ENCODE data around the gene GIGYF1.

The GIGYF1 gene

DNA sequence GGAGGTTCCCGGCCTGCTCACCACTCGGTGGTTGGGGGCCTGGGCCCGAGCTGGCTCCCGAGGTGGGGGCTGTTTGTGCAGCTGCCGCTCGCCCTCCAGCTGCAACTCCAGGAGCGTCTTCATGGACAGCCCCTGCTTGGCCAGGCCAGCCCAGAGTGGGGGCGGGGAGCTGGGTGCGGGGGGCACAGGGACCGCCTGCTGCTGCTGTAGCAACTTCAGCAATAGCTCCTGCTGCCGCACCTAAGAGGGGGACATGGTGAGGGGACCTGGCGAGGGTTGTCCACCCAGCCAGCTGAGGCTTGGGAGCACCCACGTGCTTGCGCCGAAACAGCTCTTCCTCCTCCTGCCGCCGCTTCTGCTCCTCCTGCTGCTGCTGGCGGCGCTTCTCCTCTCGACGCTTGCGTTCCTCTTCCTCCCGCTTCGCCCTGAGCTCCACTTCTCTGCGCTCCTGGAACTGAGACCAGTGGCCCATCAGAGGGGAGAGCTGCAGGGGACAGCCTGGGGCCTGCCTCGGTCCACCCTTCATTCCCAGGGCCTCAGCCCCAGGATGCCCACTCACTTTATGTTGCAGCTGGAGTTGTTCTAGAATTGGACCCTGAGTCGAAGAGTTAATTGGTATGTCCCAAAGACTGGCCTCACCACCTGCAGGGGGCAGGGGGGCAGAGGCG is 10.9 kb downstream of the GIGYF1 start:
- ATAC-seq, result no peak
- no peak for TF ChIP-seq ZFP3 (CRISPR knock-in tag; IDR thresholded peaks at IDR 0.05)
- TF ChIP-seq RARB (CRISPR knock-in tag; IDR thresholded peaks at IDR 0.05), result no peak
- TF ChIP-seq, protein P1, sequence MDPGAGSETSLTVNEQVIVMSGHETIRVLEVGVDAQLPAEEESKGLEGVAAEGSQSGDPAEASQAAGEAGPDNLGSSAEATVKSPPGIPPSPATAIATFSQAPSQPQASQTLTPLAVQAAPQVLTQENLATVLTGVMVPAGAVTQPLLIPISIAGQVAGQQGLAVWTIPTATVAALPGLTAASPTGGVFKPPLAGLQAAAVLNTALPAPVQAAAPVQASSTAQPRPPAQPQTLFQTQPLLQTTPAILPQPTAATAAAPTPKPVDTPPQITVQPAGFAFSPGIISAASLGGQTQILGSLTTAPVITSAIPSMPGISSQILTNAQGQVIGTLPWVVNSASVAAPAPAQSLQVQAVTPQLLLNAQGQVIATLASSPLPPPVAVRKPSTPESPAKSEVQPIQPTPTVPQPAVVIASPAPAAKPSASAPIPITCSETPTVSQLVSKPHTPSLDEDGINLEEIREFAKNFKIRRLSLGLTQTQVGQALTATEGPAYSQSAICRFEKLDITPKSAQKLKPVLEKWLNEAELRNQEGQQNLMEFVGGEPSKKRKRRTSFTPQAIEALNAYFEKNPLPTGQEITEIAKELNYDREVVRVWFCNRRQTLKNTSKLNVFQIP (CRISPR knock-in tag; IDR thresholded peaks at IDR 0.05; ENCODE audit: borderline replicate concordance, low read depth), result no peak
- TF ChIP-seq, protein P2, sequence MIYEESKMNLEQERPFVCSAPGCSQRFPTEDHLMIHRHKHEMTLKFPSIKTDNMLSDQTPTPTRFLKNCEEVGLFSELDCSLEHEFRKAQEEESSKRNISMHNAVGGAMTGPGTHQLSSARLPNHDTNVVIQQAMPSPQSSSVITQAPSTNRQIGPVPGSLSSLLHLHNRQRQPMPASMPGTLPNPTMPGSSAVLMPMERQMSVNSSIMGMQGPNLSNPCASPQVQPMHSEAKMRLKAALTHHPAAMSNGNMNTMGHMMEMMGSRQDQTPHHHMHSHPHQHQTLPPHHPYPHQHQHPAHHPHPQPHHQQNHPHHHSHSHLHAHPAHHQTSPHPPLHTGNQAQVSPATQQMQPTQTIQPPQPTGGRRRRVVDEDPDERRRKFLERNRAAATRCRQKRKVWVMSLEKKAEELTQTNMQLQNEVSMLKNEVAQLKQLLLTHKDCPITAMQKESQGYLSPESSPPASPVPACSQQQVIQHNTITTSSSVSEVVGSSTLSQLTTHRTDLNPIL (CRISPR knock-in tag; IDR thresholded peaks at IDR 0.05; ENCODE audit: low read depth), result no peak
- TF ChIP-seq ZNF70 (CRISPR knock-in tag; IDR thresholded peaks at IDR 0.05), result no peak
- no peak for TF ChIP-seq BACH2 (CRISPR knock-in tag; IDR thresholded peaks at IDR 0.05; ENCODE audit: borderline replicate concordance)
- TF ChIP-seq GLIS3 (CRISPR knock-in tag; IDR thresholded peaks at IDR 0.05), result no peak
- TF ChIP-seq ZC3H10 (CRISPR knock-in tag; IDR thresholded peaks at IDR 0.05), result no peak
- no peak for TF ChIP-seq CSDC2 (CRISPR knock-in tag; IDR thresholded peaks at IDR 0.05)
- TF ChIP-seq ZNF8 (CRISPR knock-in tag; IDR thresholded peaks at IDR 0.05), result no peak
- TF ChIP-seq ARNTL (CRISPR knock-in tag; IDR thresholded peaks at IDR 0.05; ENCODE audit: borderline replicate concordance, low read depth), result no peak
- TF ChIP-seq, protein P3, sequence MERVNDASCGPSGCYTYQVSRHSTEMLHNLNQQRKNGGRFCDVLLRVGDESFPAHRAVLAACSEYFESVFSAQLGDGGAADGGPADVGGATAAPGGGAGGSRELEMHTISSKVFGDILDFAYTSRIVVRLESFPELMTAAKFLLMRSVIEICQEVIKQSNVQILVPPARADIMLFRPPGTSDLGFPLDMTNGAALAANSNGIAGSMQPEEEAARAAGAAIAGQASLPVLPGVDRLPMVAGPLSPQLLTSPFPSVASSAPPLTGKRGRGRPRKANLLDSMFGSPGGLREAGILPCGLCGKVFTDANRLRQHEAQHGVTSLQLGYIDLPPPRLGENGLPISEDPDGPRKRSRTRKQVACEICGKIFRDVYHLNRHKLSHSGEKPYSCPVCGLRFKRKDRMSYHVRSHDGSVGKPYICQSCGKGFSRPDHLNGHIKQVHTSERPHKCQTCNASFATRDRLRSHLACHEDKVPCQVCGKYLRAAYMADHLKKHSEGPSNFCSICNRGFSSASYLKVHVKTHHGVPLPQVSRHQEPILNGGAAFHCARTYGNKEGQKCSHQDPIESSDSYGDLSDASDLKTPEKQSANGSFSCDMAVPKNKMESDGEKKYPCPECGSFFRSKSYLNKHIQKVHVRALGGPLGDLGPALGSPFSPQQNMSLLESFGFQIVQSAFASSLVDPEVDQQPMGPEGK (CRISPR knock-in tag; IDR thresholded peaks at IDR 0.05; ENCODE audit: borderline replicate concordance), result no peak
- TF ChIP-seq TOX (CRISPR knock-in tag; IDR thresholded peaks at IDR 0.05; ENCODE audit: borderline replicate concordance), result no peak
- no peak for TF ChIP-seq ISL1 (CRISPR knock-in tag; IDR thresholded peaks at IDR 0.05)
- TF ChIP-seq, protein P4, sequence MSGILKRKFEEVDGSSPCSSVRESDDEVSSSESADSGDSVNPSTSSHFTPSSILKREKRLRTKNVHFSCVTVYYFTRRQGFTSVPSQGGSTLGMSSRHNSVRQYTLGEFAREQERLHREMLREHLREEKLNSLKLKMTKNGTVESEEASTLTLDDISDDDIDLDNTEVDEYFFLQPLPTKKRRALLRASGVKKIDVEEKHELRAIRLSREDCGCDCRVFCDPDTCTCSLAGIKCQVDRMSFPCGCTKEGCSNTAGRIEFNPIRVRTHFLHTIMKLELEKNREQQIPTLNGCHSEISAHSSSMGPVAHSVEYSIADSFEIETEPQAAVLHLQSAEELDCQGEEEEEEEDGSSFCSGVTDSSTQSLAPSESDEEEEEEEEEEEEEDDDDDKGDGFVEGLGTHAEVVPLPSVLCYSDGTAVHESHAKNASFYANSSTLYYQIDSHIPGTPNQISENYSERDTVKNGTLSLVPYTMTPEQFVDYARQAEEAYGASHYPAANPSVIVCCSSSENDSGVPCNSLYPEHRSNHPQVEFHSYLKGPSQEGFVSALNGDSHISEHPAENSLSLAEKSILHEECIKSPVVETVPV (CRISPR knock-in tag; IDR thresholded peaks at IDR 0.05), result no peak
- TF ChIP-seq, protein P5, sequence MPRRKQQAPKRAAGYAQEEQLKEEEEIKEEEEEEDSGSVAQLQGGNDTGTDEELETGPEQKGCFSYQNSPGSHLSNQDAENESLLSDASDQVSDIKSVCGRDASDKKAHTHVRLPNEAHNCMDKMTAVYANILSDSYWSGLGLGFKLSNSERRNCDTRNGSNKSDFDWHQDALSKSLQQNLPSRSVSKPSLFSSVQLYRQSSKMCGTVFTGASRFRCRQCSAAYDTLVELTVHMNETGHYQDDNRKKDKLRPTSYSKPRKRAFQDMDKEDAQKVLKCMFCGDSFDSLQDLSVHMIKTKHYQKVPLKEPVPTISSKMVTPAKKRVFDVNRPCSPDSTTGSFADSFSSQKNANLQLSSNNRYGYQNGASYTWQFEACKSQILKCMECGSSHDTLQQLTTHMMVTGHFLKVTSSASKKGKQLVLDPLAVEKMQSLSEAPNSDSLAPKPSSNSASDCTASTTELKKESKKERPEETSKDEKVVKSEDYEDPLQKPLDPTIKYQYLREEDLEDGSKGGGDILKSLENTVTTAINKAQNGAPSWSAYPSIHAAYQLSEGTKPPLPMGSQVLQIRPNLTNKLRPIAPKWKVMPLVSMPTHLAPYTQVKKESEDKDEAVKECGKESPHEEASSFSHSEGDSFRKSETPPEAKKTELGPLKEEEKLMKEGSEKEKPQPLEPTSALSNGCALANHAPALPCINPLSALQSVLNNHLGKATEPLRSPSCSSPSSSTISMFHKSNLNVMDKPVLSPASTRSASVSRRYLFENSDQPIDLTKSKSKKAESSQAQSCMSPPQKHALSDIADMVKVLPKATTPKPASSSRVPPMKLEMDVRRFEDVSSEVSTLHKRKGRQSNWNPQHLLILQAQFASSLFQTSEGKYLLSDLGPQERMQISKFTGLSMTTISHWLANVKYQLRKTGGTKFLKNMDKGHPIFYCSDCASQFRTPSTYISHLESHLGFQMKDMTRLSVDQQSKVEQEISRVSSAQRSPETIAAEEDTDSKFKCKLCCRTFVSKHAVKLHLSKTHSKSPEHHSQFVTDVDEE (CRISPR knock-in tag; IDR thresholded peaks at IDR 0.05), result no peak
- TF ChIP-seq ZNF565 (CRISPR knock-in tag; conservative IDR thresholded peaks at IDR 0.05; ENCODE audit: low read depth), result no peak
- no peak for TF ChIP-seq TCF4 (CRISPR knock-in tag; IDR thresholded peaks at IDR 0.05; ENCODE audit: borderline replicate concordance)
- no peak for TF ChIP-seq OSR1 (CRISPR knock-in tag; IDR thresholded peaks at IDR 0.05)
- TF ChIP-seq PPARA (CRISPR knock-in tag; IDR thresholded peaks at IDR 0.05; ENCODE audit: borderline replicate concordance), result no peak

DNA sequence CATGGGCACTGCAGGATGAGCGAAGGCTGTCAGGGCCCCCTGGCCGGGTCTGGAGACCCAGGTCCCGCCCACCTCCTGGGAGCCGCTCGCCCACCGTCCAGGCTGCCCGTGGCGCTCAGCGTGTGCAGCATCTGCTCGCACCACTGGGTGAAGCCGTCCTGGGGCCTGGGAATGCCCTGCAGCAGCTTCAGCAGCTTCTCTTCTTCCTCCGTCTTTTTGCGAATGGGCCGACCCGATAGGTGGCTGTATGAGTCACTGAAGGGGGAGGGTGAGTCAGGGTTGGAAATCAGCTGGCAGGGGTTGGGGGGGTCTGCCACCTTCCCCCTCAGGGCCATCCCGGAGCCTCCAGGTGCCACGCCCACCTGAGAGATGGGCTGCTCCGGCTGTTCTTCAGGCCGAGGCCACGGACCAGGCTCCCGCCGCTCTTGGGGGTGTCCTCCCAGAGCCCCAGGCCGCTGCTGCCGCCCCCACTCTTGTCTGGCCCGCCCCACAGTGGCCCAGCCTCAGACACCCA is 11.8 kb downstream of the GIGYF1 start:
- ATAC-seq, result peak; percentile 1; the same call in 2 of the 3 replicates
- TF ChIP-seq ZFP3 (CRISPR knock-in tag; IDR thresholded peaks at IDR 0.05), result no peak
- TF ChIP-seq, protein P2 (CRISPR knock-in tag; IDR thresholded peaks at IDR 0.05; ENCODE audit: low read depth), result no peak
- TF ChIP-seq ISL1 (CRISPR knock-in tag; IDR thresholded peaks at IDR 0.05), result no peak
- no peak for TF ChIP-seq RARB (CRISPR knock-in tag; IDR thresholded peaks at IDR 0.05)
- no peak for TF ChIP-seq ZNF8 (CRISPR knock-in tag; IDR thresholded peaks at IDR 0.05)
- no peak for TF ChIP-seq ESRRG (CRISPR knock-in tag; IDR thresholded peaks at IDR 0.05)
- TF ChIP-seq TCF4 (CRISPR knock-in tag; IDR thresholded peaks at IDR 0.05; ENCODE audit: borderline replicate concordance), result no peak
- TF ChIP-seq, protein P4 (CRISPR knock-in tag; IDR thresholded peaks at IDR 0.05), result no peak

Measured in SK-N-SH treated with all-trans-retinoic acid at 6 μM for 48 hours (cell line).